ENCODE results near the gene PRKCE. TPM values are rescaled to one million over a fixed set of nuclear protein-coding genes. Genes with fewer than 3 reads are reported as not detected.

Gene PRKCE
- total RNA-seq, 1 experiment from 2014 or later, result 5.3 TPM

- DNase-seq (ENCODE audit: low read depth), result no peak
- in situ Hi-C loops (cut with HindIII; ENCODE audit: low pct_unique_long_range_greater_than_20kb, low sequenced_read_pairs), result no loop called here
These were observed 104.3 kb downstream of the PRKCE start for GRCh38 chr2:45755585-45756335.

GRCh38 chr2:45758018-45758417 lies 106.5 kb downstream of the PRKCE start:
- in situ Hi-C loops (cut with HindIII; ENCODE audit: low pct_unique_long_range_greater_than_20kb, low sequenced_read_pairs), result no loop called here
- no peak for DNase-seq (ENCODE audit: low read depth)

- DNase-seq (ENCODE audit: low read depth), result no peak
- in situ Hi-C loops (cut with HindIII; ENCODE audit: low pct_unique_long_range_greater_than_20kb, low sequenced_read_pairs), result no loop called here
These were observed 107.9 kb downstream of the PRKCE start for GRCh38 chr2:45759310-45759851.

GRCh38 chr2:45761635-45762034 lies 110.2 kb downstream of the PRKCE start:
- no peak for DNase-seq (ENCODE audit: low read depth)

GRCh38 chr2:45763255-45763654 lies 111.8 kb downstream of the PRKCE start:
- in situ Hi-C loops (cut with HindIII; ENCODE audit: low pct_unique_long_range_greater_than_20kb, low sequenced_read_pairs), result no loop called here
- no peak for DNase-seq (ENCODE audit: low read depth)

More at GRCh38 chr2:45761635-45762034, 110.2 kb downstream of the PRKCE start:
- in situ Hi-C loops (cut with HindIII; ENCODE audit: low pct_unique_long_range_greater_than_20kb, low sequenced_read_pairs), result no loop called here

- in situ Hi-C loops (cut with HindIII; ENCODE audit: low pct_unique_long_range_greater_than_20kb, low sequenced_read_pairs), result no loop called here
- DNase-seq (ENCODE audit: low read depth), result no peak
These were observed 112.3 kb downstream of the PRKCE start for GRCh38 chr2:45763797-45764196.

- in situ Hi-C loops (cut with HindIII; ENCODE audit: low pct_unique_long_range_greater_than_20kb, low sequenced_read_pairs), result no loop called here
These were observed 113.7 kb downstream of the PRKCE start for GRCh38 chr2:45765007-45765727.

GRCh38 chr2:45765728-45766254 lies 114.3 kb downstream of the PRKCE start:
- DNase-seq (ENCODE audit: low read depth), result no peak
- in situ Hi-C loops (cut with HindIII; ENCODE audit: low pct_unique_long_range_greater_than_20kb, low sequenced_read_pairs), result no loop called here

More at GRCh38 chr2:45765007-45765727, 113.7 kb downstream of the PRKCE start:
- no peak for DNase-seq (ENCODE audit: low read depth)

GRCh38 chr2:45768208-45768607 lies 116.7 kb downstream of the PRKCE start:
- no peak for DNase-seq (ENCODE audit: low read depth)
- in situ Hi-C loops (cut with HindIII; ENCODE audit: low pct_unique_long_range_greater_than_20kb, low sequenced_read_pairs), result no loop called here

- in situ Hi-C loops (cut with HindIII; ENCODE audit: low pct_unique_long_range_greater_than_20kb, low sequenced_read_pairs), result no loop called here
- no peak for DNase-seq (ENCODE audit: low read depth)
These were observed 117.6 kb downstream of the PRKCE start for GRCh38 chr2:45769056-45769455.

- in situ Hi-C loops (cut with HindIII; ENCODE audit: low pct_unique_long_range_greater_than_20kb, low sequenced_read_pairs), result no loop called here
- DNase-seq (ENCODE audit: low read depth), result no peak
These were observed 118.5 kb downstream of the PRKCE start for GRCh38 chr2:45769854-45770576.

- no peak for DNase-seq (ENCODE audit: low read depth)
- in situ Hi-C loops (cut with HindIII; ENCODE audit: low pct_unique_long_range_greater_than_20kb, low sequenced_read_pairs), result no loop called here
These were observed 119.3 kb downstream of the PRKCE start for GRCh38 chr2:45770811-45771210.

- in situ Hi-C loops (cut with HindIII; ENCODE audit: low pct_unique_long_range_greater_than_20kb, low sequenced_read_pairs), result no loop called here
These were observed 119.8 kb downstream of the PRKCE start for GRCh38 chr2:45771261-45771660.

GRCh38 chr2:45772038-45772437 lies 120.6 kb downstream of the PRKCE start:
- in situ Hi-C loops (cut with HindIII; ENCODE audit: low pct_unique_long_range_greater_than_20kb, low sequenced_read_pairs), result no loop called here

More at GRCh38 chr2:45771261-45771660, 119.8 kb downstream of the PRKCE start:
- no peak for DNase-seq (ENCODE audit: low read depth)

GRCh38 chr2:45773909-45774308 lies 122.4 kb downstream of the PRKCE start:
- in situ Hi-C loops (cut with HindIII; ENCODE audit: low pct_unique_long_range_greater_than_20kb, low sequenced_read_pairs), result no loop called here
- no peak for DNase-seq (ENCODE audit: low read depth)

More at GRCh38 chr2:45772038-45772437, 120.6 kb downstream of the PRKCE start:
- DNase-seq (ENCODE audit: low read depth), result no peak

- in situ Hi-C loops (cut with HindIII; ENCODE audit: low pct_unique_long_range_greater_than_20kb, low sequenced_read_pairs), result no loop called here
- DNase-seq (ENCODE audit: low read depth), result peak; percentile 16
These were observed 123.3 kb downstream of the PRKCE start for GRCh38 chr2:45774688-45775244.

- in situ Hi-C loops (cut with HindIII; ENCODE audit: low pct_unique_long_range_greater_than_20kb, low sequenced_read_pairs), result no loop called here
- no peak for DNase-seq (ENCODE audit: low read depth)
These were observed 124.9 kb downstream of the PRKCE start for GRCh38 chr2:45776160-45776955.
